Endothelial cell of hepatic sinusoid (primary cell): ENCODE data around the gene TRAF3IP3.

ENCODE experiments used
- in situ Hi-C: cut with HindIII; loops from 2 replicates; pipeline ENCODE4 v1.10.0; 2017; ENCODE audit warnings: low sequenced_read_pairs

TRAF3IP3 gene

DNA sequence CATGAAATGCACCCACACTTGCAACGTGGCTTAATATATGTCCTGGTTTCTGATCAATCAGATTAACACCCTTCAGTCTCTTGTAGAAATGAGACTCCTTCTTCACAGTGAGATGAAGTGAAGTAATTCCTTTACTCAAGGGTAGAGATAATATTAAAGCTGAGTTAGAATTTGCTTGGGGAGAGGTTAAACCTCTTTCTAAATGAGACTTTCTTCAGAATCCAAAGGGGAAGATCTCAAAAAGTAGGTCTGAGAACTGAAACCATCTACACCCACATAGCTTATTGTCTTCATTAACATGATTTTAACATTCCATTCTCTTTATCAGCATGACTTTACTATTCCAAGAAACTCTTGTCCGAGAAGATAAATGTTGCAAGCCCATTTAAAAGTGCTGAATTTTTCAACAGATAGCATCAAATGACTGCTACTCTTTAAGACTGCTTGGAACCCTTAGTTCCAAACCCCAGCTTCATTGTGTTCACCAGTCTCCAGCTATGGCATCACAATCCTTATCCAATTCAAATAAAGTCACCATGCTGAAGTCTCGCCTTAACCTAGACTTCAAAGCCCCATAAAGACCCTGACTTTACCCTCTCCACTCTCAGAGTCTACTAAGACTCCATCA is 19.2 kb upstream of the TRAF3IP3 start:
- in situ Hi-C loops: no loop called here

DNA sequence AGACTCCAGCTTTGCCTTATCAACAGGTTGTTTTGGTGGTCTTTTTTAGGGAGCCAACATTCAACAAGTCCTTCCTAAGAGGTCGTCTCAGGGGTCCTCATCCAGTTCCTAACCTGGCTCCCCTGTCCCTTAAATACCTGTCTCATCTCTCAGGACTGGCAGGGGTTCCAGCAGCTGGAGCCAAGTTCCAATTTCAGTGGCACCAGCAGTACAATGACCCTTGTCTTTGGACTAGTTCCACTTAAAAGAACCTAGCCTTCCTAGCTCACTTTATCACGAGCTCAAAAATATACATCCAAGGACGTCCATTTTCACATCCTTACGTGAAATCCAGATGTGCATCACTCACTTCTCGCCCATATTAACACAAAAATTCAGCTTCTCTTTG is 18.7 kb upstream of the TRAF3IP3 start:
- in situ Hi-C loops: no loop called here

DNA sequence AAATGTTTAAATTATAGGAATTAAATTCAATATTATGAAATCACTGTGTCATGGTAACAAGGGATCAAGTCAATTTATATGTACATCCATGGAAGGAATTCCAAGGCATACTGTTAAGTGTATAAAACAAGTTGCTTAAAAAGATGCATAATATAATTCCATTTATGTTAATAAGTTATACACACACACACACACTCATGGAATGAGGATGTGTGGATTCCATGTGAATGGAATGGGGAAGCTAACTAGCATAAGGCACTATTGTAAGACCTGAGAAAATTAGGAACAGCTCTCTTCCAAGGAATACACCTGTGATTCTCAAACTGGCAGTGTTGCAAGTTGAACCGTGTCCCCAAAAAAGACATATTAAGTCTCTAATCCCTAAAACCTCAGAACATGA is 17.6 kb upstream of the TRAF3IP3 start:
- in situ Hi-C loops: no loop called here

DNA sequence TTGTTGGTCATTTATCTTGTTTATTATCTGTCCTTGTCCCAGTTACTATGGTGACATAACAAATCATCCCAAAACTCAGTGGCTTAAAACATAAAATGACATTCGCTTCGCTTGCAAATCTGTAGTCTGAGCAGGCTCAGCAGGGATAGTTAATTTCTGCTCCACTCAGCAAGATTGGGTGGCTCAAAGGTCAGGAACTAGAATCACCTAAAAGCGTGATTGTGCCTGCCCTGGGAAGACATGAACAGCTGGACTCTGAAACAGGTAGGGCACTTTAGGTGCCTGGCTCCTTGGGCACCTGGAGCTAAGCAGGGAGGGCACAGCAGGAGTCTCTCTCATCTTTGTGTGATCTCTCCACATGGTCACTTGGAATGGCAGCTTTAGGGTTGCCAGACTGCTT is 14.7 kb upstream of the TRAF3IP3 start:
- in situ Hi-C loops: no loop called here

DNA sequence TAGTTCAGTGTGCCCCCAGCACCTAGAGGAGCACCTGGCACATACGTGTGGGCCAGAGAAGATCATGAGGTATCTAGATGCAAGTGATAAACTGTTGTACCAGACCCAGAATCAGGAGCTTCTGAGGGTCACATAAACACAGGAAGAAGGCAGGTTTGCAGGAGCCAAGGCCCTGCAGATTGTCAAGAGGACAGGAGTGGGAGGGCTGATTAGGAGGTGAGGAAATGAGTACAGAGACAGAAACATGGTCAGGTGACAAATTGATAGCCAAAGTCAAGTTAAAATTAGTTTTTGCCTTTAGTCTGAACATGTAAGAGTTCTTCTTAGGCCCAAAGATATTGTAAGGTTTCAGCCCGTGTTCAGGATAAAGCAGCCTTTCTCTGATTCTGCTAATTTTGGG is 14.0 kb upstream of the TRAF3IP3 start:
- in situ Hi-C loops: no loop called here

DNA sequence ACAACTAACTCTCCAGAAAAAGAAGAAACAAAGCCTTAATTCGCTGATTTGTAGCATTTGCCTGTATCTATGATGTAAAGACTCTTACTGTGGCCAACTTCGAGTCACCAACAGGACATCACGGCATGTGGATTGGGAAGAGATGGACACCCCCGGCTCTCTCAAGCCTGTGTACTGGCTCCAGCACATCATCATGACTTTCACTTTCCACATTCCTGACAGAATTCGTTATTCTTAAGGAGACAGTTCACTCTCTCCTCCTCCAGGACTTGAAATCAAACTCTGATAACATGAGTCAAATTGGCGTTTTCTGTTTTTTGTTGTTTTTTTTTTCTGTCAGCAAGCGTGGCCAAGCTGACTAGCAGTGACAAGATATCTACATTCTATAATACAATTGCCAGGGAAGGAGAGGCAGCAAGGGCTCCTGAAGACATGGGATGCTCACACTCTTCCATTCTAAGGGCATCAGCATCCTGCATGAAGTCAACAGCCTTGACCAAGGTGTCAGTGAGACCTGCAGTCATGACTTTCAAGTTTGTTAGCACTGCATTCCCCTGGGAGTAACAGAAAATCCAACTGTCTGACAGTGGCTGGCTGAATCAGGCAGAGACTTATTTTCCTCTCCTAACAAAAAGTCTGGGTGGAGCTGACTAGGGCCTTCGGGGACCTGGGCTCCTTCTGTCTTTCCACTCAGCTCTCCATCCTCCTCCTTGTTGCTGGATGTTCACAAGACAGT is 13.3 kb upstream of the TRAF3IP3 start:
- in situ Hi-C loops: no loop called here

DNA sequence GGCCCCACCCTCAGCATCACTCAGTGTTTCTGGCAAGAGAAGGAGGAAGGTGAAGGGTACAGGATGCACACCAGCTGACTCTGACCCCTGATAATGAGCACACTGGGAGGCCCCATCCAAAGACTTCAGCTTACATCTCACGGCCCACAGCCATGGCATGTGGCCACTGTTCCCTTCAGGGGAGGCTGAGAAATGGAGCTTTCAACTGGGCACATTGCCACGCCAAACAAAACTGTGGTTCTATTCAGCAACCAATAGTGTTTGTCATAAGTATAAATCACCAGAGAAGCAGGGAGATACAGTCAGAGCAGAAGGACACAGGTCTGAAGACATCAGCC is 12.7 kb upstream of the TRAF3IP3 start:
- in situ Hi-C loops: no loop called here

DNA sequence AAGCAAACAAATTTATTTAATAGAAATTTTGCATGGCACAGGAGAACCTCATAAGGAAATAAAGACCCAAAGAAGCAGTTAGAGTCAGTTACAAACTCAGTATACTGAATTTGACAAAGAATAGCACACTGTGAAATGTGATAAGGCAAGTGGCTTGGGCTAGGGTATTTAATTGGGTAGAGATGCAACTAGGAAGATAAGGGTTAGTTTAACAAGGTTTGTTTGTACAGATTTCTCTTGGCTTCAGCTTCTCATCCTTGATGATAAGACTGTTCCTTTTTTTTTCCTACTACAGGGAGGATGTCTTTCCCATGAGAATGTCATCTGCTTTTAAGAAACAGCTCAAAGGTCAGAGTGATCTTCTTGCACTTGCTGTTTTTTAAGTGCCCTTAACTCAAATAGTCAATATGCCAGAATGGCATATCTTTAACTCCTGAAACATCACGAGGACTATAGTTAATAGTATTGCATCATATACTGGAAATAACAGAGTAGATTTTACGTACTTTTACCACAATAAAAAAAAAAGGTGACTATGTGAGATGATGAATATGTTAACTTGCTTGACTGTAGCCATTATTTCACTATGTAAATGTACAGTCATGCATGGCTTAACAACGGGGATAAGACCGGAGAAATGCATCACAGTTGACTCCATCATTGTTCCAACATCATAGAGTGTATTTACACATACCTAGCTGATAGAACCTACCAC is 9.2 kb upstream of the TRAF3IP3 start:
- in situ Hi-C loops: no loop called here

DNA sequence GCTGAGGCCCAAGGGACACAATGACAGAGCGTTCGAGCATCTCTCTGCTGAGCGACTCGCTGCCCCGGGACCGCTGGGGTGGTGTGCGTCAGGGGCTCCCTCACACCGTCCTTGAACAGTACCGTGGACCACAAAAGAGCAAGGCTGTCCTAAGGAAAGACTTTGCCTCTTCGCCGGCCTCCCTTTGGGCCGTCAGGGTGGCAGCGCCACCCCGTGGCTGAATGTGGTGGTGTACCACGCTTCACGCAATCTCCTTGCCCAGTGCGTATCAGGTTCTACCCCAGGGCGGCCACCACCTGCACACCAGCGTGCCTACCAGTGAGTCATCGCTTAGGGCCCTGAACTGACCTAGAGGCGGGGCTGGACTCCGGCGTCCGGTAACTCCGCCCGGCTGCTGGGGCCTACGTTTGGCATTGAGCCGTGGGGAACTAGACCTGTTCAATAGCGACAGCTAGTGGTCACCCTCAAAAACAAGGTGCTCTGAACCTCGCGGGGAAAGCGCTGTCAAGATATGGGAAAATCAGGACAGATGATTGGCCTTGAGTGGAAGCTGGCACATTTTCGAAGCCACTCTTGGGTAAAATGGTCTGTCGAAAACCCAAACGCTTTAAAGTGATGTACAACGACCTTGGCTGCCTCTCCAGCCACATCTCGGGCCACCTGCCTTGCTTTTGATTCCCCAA is 8.1 kb upstream of the TRAF3IP3 start:
- in situ Hi-C loops: no loop called here

DNA sequence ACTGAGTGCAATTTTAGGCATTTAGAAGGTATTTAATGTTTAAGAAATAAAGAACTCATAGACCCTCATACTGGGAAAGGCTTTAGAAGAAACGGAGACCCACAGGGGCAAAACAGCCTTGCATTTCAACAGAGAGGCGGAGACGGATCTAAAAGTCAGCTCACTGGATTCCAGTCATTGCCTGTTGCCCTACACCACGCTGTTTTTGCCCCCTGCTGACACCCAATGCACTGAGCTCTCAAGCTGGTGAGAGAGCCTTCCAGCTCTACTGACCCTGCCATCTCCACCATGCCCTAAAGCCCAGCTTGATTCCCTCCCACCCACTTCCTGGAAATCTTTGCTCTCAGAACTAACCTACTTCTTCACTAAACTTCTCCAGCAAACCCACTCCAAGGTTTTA is 7.2 kb upstream of the TRAF3IP3 start:
- in situ Hi-C loops: no loop called here

DNA sequence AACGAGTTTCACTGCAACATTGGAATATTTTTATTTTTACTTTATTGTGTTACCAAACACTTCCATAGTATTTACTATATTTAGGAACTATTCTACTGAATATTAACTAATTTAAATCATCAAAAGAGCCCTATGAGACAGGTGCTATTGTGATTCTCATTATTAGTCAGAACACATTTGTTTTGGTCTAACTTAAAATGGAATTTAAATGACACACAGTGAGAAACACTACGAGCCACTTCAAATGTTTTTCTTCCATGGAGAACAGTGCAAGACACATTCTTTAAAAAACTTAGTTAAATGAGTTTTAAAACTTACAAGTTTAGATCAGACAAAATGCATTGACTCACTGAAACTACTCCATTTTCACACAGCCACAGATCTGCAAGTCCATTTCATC is 6.6 kb upstream of the TRAF3IP3 start:
- in situ Hi-C loops: no loop called here

DNA sequence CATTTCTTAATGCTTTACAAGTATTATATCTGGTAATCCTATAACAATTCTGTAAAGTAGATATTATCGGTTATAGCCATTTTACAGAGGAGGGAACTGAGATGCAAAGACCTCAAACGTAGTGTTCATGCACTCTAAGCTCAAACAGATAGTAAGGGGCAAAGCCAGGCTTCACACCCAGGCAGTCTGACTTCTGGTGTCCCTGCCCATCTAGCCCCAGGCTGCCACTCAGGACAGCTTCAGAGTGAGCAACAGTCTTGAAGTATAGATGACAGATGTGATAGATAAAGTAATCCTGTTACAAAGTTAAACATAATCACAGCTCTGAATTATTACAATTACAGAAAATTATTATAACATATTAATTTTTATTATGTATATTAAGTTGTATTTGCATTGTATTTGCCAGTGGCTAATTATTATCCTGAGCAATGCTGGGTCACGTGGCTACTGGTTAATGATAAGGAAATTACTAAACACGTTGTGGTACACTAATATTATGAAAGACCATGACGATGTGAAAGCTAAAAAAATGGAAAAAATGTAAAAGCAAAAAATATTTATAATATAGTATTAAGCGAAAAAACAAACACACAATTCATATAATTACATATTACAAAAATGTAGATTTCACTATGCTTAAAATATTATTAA is 6.1 kb upstream of the TRAF3IP3 start:
- in situ Hi-C loops: no loop called here

DNA sequence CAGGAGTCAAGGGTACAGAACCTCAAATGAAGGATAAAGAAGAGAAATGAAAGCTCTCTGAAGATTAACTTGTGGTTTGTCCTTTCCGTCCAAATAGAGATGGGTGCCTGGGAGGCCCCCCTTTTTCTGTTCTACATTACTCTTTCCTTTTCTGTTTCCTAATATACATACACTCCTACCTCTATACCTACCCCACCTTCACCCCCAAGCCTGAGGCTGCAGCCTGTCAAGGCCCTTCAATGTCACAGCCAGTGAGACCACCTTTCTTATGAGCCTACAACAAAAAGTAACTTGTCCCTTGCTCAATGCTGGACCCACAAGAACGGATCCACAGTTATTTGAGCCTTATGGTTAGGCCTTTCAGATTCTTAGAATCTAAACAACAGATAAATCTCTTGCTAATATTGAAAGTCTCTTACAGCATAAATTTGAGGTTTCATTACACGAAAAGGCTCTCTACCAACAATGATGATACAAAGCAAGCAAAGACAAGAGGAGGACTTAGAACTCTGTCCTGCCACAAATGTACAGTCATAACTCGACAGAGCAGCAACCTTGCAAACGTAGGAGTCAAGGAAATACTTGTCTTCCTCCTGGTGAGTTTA is 4.1 kb upstream of the TRAF3IP3 start:
- in situ Hi-C loops: no loop called here

DNA sequence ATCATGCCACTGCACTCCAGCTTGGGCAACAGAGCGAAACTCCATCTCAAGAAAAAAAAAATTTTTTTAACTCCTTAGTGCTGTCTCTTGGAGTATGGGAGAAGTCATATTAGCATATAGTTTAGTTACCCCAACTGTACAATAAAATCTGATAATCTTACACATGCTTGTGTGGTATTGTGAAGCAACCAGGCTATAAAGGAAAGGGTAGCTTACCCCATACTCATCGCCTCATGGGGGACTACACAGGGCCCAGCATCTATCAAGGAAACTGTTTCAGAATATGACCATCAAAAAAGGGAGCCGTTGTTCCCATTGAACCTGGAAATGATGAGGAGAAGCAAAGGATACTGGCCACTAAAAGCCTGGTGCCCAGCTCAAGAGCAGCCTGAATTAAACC is 3.0 kb upstream of the TRAF3IP3 start:
- in situ Hi-C loops: no loop called here

DNA sequence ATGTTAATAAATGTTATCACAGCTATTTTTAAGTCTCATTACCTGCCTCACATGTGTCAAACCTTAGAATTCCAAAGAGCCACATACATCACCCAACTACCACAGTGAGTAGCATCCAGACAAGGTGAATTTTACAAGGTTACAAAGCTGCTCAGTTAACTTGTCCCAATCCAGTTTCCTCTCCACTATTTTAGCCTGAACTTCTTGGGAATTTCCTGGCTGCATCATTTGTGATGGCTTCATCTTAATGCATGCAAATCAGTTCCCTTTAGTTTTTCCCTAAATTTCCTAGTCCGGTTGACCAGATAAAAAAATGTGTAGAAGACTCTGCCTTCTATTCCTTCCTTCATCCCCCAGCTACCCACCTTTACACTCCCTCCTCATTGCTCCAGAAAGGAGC is 597 bp upstream of the TRAF3IP3 start:
- in situ Hi-C loops: no loop called here

DNA sequence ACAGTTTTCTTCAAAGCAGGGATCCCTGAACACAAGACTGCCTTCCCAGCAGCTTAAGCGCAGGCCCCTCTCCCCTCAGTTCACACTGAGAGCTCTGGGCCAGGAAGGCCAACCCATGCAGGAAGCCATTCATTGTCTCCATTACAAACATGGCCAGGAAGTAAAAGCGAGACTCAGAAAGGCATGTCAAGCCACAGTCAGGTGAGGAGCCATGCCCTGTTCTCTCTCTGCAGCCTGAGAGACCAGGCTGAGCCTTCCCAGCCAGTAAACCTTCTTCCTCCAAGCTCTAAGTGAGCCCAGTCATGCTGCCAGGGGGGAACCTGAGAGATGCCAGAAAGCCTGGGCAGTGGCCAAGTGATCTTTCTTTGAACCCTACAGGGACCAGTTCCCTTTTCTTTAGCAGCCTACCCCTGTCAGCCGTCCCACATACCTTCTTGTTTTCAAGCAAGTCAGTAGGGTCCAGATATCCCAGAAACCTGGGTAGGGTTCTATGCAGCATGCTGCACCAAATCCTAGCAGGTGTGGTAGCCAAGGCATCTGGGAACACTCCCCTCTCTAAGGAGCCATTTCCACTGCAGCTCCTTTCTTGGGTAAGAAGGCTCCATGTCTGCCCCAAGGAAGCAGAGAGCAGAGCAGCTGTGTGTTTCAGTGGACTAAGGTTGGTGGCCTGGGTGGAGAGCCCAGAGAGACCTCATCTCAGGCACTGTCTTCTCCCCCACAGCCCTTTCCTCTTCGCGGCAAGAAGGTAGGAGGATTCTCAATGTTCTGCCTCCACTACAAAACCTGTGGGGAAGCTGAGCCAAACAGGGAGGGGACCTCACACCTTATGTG is 977 bp downstream of the TRAF3IP3 start:
- in situ Hi-C loops: no loop called here

DNA sequence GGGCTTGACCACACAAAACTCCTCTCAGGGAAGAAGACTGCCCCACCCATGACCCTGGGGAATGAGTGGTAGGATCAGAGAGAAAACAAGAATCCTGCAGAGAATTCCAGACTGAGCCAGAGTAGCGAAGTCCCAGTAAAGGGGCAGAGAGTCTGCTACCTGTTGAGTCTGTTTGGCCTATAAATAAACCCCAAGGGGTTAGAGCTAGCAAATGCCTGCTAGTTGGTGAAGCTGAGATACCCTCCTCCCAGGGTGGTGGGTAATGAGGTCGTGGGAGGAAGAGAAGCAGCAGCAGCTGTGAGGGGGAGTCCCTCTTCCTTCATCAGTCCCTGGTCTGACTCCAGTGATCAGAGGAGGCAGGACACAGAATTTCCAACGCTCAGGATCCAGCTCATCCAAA is 2.5 kb downstream of the TRAF3IP3 start:
- in situ Hi-C loops: no loop called here

DNA sequence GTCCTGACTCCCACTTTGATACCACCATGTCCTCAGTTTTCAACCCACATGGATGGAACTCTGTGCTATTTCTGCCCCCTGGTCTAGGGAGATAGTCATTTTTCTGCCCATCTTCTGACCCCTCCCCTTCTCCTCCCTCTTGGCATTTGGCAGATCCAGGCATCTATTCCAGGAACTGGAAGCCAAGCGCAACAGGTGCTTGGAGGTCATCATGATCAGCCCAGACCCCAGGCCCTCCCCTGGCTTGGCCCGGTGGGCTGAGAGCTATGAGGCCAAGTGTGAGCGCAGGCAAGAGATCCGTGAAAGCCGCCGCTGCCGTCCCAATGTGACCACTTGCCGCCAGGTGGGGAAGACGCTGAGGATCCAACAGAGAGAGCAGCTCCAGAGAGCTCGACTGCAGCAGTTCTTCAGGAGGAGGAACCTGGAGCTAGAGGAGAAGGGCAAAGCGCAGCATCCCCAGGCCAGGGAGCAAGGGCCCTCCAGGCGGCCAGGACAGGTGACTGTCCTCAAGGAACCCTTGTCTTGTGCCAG is 4.0 kb downstream of the TRAF3IP3 start:
- in situ Hi-C loops: loop anchor here (5.0 kb wide), 1 partner anchor 33 kb away; no protein-coding TSS in a partner anchor

DNA sequence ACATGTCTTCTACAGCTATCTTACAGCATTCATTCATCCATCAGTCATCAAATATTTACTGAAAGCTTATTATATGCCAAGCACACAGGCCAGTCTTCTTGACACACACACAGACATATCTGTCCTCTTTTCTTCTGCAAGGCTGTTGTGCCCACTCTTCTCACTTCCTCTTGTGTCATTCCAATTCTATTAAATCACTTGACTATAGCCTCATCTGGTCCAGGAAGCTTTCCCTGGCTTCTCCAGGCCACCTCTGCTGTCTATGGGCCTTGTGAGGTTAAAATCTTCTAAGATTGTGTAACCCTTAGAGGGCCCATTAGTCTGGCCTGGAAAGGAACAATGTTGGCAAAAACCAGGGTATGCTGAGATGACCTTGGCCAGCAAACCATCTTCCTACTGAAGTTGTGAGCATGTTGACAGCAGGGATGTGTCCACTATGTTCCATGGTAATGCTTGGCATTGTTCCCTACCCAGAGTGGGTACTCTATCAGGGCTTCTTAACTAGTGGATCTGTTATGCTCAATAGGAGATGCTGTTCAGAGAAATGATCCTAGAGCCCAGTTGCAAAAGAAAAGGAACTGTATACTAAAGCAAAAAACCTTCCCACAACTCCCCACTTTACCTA is 5.3 kb downstream of the TRAF3IP3 start:
- in situ Hi-C loops: loop anchor here (5.0 kb wide), 1 partner anchor 34 kb away; no protein-coding TSS in a partner anchor
